HEK293 (cell line): Measurements from ENCODE around the gene UST.
A peak's percentile ranks its signal among the peaks of the same experiment; 100 is the strongest.

Experiments used
- KLF16 ChIP-seq: fragments of 450-650 bp; formaldehyde crosslinking; IDR thresholded peaks from 2 replicates; pipeline ENCODE4 v1.5.1; 2017; ENCODE audit warnings: missing biosample characterization, missing genetic modification characterization
- ZNF10 ChIP-seq: fragments of 450-650 bp; formaldehyde crosslinking; IDR thresholded peaks from 2 replicates; pipeline ENCODE4 v1.5.1; 2017; ENCODE audit warnings: missing biosample characterization, missing genetic modification characterization
- ZNF114 ChIP-seq: fragments of 450-650 bp; formaldehyde crosslinking; IDR thresholded peaks from 2 replicates; pipeline ENCODE4 v1.5.0; 2017; ENCODE audit warnings: missing biosample characterization, missing genetic modification characterization
- ZNF133 ChIP-seq: fragments of 450-650 bp; formaldehyde crosslinking; IDR thresholded peaks from 2 replicates; pipeline ENCODE4 v1.5.1; 2016; ENCODE audit warnings: missing biosample characterization, missing genetic modification characterization
- ZNF221 ChIP-seq: fragments of 450-650 bp; formaldehyde crosslinking; IDR thresholded peaks from 2 replicates; pipeline ENCODE4 v1.5.1; 2017; ENCODE audit warnings: missing biosample characterization, missing genetic modification characterization, borderline replicate concordance
- ZNF274 ChIP-seq, 2 experiments: fragments of 200-500 bp in 1 of 2; fragments of 450-650 bp in 1 of 2; sonication (Bioruptor generic) in 1 of 2; formaldehyde crosslinking in 1 of 2; IDR thresholded peaks; 2 replicates each; pipeline versions ENCODE4 v1.5.1 to v1.6.1; 2014 to 2016; ENCODE audit warnings: borderline replicate concordance in 1 of 2, inconsistent platforms in 1 of 2, low read length in 1 of 2, missing biosample characterization in 1 of 2, missing genetic modification characterization in 1 of 2
- ZNF311 ChIP-seq: fragments of 450-650 bp; formaldehyde crosslinking; IDR thresholded peaks from 2 replicates; pipeline ENCODE4 v1.5.1; 2017; ENCODE audit warnings: missing biosample characterization, missing genetic modification characterization, borderline replicate concordance
- ZNF416 ChIP-seq: fragments of 450-650 bp; formaldehyde crosslinking; IDR thresholded peaks from 2 replicates; pipeline ENCODE4 v1.5.1; 2016; ENCODE audit warnings: missing biosample characterization, missing genetic modification characterization
- ZNF473 ChIP-seq: fragments of 450-650 bp; formaldehyde crosslinking; IDR thresholded peaks from 2 replicates; pipeline ENCODE4 v1.5.1; 2017; ENCODE audit warnings: missing biosample characterization, missing genetic modification characterization
- ZNF529 ChIP-seq: fragments of 450-650 bp; formaldehyde crosslinking; IDR thresholded peaks from 2 replicates; pipeline ENCODE4 v1.5.1; 2017; ENCODE audit warnings: missing genetic modification characterization, missing biosample characterization; ENCODE audit not compliant: insufficient replicate concordance
- ZNF571 ChIP-seq: fragments of 450-650 bp; formaldehyde crosslinking; IDR thresholded peaks from 2 replicates; pipeline ENCODE4 v1.5.0; 2017; ENCODE audit warnings: missing biosample characterization, missing genetic modification characterization
- ZNF654 ChIP-seq: fragments of 450-650 bp; formaldehyde crosslinking; IDR thresholded peaks from 2 replicates; pipeline ENCODE4 v1.5.1; 2016; ENCODE audit warnings: low read depth, missing biosample characterization, missing genetic modification characterization
- ZNF670 ChIP-seq: fragments of 450-650 bp; formaldehyde crosslinking; IDR thresholded peaks from 2 replicates; pipeline ENCODE4 v1.5.1; 2016; ENCODE audit warnings: missing biosample characterization, missing genetic modification characterization, low read depth
- ZNF677 ChIP-seq: fragments of 450-650 bp; IDR thresholded peaks from 2 replicates; pipeline ENCODE4 v1.5.0; 2018; ENCODE audit warnings: missing biosample characterization, mild to moderate bottlenecking, missing genetic modification characterization, moderate library complexity
- ZNF747 ChIP-seq: fragments of 450-650 bp; formaldehyde crosslinking; IDR thresholded peaks from 2 replicates; pipeline ENCODE4 v1.5.1; 2016; ENCODE audit warnings: missing biosample characterization, missing genetic modification characterization
- ZNF843 ChIP-seq: fragments of 450-650 bp; formaldehyde crosslinking; IDR thresholded peaks from 2 replicates; pipeline ENCODE4 v1.5.1; 2016; ENCODE audit warnings: missing biosample characterization, missing genetic modification characterization
- ZSCAN23 ChIP-seq: fragments of 450-650 bp; formaldehyde crosslinking; IDR thresholded peaks from 2 replicates; pipeline ENCODE4 v1.5.1; 2016; ENCODE audit warnings: missing biosample characterization, missing genetic modification characterization
- TF ChIP-seq, protein P1 (sequence below): fragments of 450-650 bp; formaldehyde crosslinking; IDR thresholded peaks from 2 replicates; pipeline ENCODE4 v1.5.1; 2016; ENCODE audit warnings: missing biosample characterization, missing genetic modification characterization
- TF ChIP-seq, protein P2 (sequence below): fragments of 450-650 bp; formaldehyde crosslinking; IDR thresholded peaks from 2 replicates; pipeline ENCODE4 v1.5.1; 2017; ENCODE audit warnings: missing biosample characterization, mild to moderate bottlenecking, missing genetic modification characterization, moderate library complexity
- TF ChIP-seq, protein P3 (sequence below): fragments of 450-650 bp; formaldehyde crosslinking; conservative IDR thresholded peaks from 2 replicates; pipeline ENCODE4 v1.5.1; 2016; ENCODE audit warnings: low read depth, missing biosample characterization, missing genetic modification characterization
- TF ChIP-seq, protein P4 (sequence below): fragments of 450-650 bp; formaldehyde crosslinking; IDR thresholded peaks from 2 replicates; pipeline ENCODE4 v1.5.1; 2017; ENCODE audit warnings: missing biosample characterization, missing genetic modification characterization
- TF ChIP-seq, protein P5 (sequence below): IDR thresholded peaks from 2 replicates; pipeline ENCODE4 v1.6.1; 2011; ENCODE audit warnings: mild to moderate bottlenecking, low read depth, low read length, borderline replicate concordance
- TF ChIP-seq, protein P6 (sequence below): fragments of 450-650 bp; formaldehyde crosslinking; IDR thresholded peaks from 2 replicates; pipeline ENCODE4 v1.5.1; 2016; ENCODE audit warnings: missing biosample characterization, missing genetic modification characterization
- TF ChIP-seq, protein P7 (sequence below): fragments of 450-650 bp; formaldehyde crosslinking; IDR thresholded peaks from 2 replicates; pipeline ENCODE4 v1.5.1; 2016; ENCODE audit warnings: missing biosample characterization, missing genetic modification characterization

Gene UST

DNA sequence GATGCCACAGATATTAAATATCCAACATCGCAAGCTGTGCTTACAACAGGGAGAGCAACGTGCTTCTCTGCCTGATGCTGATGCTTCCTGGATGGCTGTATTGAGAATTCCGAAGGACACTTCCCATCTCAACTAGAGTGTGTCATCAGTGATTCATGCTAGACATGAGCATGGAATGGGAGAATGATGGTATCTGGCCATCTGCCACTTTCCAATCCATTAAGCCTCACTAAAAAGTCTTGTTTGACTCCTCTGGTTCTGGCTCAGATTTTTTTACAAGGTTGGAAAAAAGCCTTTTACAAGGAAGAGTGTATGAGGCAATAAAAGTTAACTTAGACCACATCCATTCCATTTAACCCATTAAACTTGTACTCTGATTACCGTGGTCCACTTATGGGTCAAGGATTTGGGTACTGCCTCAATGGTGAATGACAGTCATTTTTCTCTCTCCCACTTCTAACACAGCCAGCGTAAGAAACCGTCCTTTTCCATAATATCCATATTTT lies 265.3 kb downstream of the UST start (continued):
- TF ChIP-seq, protein P1, sequence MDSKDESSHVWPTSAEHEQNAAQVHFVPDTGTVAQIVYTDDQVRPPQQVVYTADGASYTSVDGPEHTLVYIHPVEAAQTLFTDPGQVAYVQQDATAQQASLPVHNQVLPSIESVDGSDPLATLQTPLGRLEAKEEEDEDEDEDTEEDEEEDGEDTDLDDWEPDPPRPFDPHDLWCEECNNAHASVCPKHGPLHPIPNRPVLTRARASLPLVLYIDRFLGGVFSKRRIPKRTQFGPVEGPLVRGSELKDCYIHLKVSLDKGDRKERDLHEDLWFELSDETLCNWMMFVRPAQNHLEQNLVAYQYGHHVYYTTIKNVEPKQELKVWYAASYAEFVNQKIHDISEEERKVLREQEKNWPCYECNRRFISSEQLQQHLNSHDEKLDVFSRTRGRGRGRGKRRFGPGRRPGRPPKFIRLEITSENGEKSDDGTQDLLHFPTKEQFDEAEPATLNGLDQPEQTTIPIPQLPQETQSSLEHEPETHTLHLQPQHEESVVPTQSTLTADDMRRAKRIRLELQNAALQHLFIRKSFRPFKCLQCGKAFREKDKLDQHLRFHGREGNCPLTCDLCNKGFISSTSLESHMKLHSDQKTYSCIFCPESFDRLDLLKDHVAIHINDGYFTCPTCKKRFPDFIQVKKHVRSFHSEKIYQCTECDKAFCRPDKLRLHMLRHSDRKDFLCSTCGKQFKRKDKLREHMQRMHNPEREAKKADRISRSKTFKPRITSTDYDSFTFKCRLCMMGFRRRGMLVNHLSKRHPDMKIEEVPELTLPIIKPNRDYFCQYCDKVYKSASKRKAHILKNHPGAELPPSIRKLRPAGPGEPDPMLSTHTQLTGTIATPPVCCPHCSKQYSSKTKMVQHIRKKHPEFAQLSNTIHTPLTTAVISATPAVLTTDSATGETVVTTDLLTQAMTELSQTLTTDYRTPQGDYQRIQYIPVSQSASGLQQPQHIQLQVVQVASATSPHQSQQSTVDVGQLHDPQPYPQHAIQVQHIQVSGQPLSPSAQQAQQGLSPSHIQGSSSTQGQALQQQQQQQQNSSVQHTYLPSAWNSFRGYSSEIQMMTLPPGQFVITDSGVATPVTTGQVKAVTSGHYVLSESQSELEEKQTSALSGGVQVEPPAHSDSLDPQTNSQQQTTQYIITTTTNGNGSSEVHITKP (tag by site-specific recombination), result peak; percentile 57
- TF ChIP-seq ZNF670 (tag by site-specific recombination) (no peak), ZNF133 (no peak), ZNF311 (no peak), ZNF10 (peak; percentile 70; the same call in 1 of the 2 replicates), ZNF529 (tag by site-specific recombination) (peak; percentile 6), ZNF747 (no peak), ZNF571 (tag by site-specific recombination) (no peak), ZNF677 (tag by site-specific recombination) (peak; percentile 62), ZSCAN23 (tag by site-specific recombination) (peak; percentile 47; the same call in 1 of the 2 replicates), ZNF274 (IDR thresholded peaks at IDR 0.05; ENCODE audit: low read length) (no peak), ZNF274 (tag by site-specific recombination; IDR thresholded peaks at IDR 0.05; ENCODE audit: borderline replicate concordance) (no peak), ZNF654 (tag by site-specific recombination) (no peak; the same call in 1 of the 2 replicates), ZNF114 (tag by site-specific recombination) (no peak), ZNF473 (no peak), KLF16 (tag by site-specific recombination) (peak; percentile 63), ZNF221 (tag by site-specific recombination) (no peak), ZNF843 (tag by site-specific recombination) (peak; percentile 98), ZNF416 (tag by site-specific recombination) (no peak)
- TF ChIP-seq, protein P2, sequence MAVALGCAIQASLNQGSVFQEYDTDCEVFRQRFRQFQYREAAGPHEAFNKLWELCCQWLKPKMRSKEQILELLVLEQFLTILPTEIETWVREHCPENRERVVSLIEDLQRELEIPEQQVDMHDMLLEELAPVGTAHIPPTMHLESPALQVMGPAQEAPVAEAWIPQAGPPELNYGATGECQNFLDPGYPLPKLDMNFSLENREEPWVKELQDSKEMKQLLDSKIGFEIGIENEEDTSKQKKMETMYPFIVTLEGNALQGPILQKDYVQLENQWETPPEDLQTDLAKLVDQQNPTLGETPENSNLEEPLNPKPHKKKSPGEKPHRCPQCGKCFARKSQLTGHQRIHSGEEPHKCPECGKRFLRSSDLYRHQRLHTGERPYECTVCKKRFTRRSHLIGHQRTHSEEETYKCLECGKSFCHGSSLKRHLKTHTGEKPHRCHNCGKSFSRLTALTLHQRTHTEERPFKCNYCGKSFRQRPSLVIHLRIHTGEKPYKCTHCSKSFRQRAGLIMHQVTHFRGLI, result no peak; the same call in 1 of the 2 replicates
- TF ChIP-seq, protein P3, sequence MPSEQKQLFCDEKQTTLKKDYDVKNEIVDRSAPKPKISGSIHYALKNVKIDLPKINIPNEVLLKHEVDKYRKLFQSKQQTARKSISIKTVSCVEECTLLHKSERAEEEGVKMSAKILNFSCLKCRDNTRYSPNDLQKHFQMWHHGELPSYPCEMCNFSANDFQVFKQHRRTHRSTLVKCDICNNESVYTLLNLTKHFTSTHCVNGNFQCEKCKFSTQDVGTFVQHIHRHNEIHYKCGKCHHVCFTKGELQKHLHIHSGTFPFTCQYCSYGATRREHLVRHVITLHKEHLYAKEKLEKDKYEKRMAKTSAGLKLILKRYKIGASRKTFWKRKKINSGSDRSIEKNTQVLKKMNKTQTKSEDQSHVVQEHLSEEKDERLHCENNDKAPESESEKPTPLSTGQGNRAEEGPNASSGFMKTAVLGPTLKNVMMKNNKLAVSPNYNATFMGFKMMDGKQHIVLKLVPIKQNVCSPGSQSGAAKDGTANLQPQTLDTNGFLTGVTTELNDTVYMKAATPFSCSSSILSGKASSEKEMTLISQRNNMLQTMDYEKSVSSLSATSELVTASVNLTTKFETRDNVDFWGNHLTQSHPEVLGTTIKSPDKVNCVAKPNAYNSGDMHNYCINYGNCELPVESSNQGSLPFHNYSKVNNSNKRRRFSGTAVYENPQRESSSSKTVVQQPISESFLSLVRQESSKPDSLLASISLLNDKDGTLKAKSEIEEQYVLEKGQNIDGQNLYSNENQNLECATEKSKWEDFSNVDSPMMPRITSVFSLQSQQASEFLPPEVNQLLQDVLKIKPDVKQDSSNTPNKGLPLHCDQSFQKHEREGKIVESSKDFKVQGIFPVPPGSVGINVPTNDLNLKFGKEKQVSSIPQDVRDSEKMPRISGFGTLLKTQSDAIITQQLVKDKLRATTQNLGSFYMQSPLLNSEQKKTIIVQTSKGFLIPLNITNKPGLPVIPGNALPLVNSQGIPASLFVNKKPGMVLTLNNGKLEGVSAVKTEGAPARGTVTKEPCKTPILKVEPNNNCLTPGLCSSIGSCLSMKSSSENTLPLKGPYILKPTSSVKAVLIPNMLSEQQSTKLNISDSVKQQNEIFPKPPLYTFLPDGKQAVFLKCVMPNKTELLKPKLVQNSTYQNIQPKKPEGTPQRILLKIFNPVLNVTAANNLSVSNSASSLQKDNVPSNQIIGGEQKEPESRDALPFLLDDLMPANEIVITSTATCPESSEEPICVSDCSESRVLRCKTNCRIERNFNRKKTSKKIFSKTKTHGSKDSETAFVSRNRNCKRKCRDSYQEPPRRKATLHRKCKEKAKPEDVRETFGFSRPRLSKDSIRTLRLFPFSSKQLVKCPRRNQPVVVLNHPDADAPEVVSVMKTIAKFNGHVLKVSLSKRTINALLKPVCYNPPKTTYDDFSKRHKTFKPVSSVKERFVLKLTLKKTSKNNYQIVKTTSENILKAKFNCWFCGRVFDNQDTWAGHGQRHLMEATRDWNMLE (tag by site-specific recombination), result peak; percentile 59
- TF ChIP-seq, protein P4, sequence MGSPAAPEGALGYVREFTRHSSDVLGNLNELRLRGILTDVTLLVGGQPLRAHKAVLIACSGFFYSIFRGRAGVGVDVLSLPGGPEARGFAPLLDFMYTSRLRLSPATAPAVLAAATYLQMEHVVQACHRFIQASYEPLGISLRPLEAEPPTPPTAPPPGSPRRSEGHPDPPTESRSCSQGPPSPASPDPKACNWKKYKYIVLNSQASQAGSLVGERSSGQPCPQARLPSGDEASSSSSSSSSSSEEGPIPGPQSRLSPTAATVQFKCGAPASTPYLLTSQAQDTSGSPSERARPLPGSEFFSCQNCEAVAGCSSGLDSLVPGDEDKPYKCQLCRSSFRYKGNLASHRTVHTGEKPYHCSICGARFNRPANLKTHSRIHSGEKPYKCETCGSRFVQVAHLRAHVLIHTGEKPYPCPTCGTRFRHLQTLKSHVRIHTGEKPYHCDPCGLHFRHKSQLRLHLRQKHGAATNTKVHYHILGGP, result peak; percentile 53
- TF ChIP-seq, protein P5, sequence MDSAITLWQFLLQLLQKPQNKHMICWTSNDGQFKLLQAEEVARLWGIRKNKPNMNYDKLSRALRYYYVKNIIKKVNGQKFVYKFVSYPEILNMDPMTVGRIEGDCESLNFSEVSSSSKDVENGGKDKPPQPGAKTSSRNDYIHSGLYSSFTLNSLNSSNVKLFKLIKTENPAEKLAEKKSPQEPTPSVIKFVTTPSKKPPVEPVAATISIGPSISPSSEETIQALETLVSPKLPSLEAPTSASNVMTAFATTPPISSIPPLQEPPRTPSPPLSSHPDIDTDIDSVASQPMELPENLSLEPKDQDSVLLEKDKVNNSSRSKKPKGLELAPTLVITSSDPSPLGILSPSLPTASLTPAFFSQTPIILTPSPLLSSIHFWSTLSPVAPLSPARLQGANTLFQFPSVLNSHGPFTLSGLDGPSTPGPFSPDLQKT, result no peak
- TF ChIP-seq, protein P6, sequence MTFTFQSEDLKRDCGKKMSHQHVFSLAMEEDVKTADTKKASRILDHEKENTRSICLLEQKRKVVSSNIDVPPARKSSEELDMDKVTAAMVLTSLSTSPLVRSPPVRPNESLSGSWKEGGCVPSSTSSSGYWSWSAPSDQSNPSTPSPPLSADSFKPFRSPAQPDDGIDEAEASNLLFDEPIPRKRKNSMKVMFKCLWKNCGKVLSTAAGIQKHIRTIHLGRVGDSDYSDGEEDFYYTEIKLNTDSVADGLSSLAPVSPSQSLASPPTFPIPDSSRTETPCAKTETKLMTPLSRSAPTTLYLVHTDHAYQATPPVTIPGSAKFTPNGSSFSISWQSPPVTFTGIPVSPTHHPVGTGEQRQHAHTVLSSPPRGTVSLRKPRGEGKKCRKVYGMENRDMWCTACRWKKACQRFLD (tag by site-specific recombination), result no peak
- TF ChIP-seq, protein P7, sequence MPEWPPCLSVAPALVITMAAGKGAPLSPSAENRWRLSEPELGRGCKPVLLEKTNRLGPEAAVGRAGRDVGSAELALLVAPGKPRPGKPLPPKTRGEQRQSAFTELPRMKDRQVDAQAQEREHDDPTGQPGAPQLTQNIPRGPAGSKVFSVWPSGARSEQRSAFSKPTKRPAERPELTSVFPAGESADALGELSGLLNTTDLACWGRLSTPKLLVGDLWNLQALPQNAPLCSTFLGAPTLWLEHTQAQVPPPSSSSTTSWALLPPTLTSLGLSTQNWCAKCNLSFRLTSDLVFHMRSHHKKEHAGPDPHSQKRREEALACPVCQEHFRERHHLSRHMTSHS, result no peak; the same call in 1 of the 2 replicates
